HepG2 (cell line): ENCODE results near the gene RIPK1. TPM values are rescaled to one million over a fixed set of nuclear protein-coding genes. Genes with fewer than 3 reads are reported as not detected.

Experiments used
- CREB1 ChIP-seq, 2 experiments: fragments of 450-650 bp in 1 of 2; IDR thresholded peaks; 2 replicates each; pipeline ENCODE4 v1.6.1; 2016 to 2017; ENCODE audit warnings: control low read depth in 1 of 2, mild to moderate bottlenecking in 1 of 2, missing compliant biosample characterization in 1 of 2, missing genetic modification characterization in 1 of 2
- KLF15 ChIP-seq: sonication (generic); formaldehyde crosslinking; IDR thresholded peaks from 2 replicates; pipeline ENCODE4 v1.8.1; 2023; ENCODE audit warnings: borderline replicate concordance, mild to moderate bottlenecking, inconsistent platforms, missing genetic modification reagents, mixed read lengths
- MED13 ChIP-seq: sonication (generic); formaldehyde crosslinking; IDR thresholded peaks from 2 replicates; pipeline ENCODE4 v1.5.0; 2020; ENCODE audit warnings: missing genetic modification reagents
- NKX3-1 ChIP-seq: sonication (generic); formaldehyde crosslinking; IDR thresholded peaks from 2 replicates; pipeline ENCODE4 v1.5.0; 2020; ENCODE audit warnings: missing genetic modification reagents
- POLR2AphosphoS2 ChIP-seq: IDR thresholded peaks from 2 replicates; pipeline ENCODE4 v1.6.1; 2011; ENCODE audit warnings: low read depth, low read length, improper control_type of control experiment
- SPEN ChIP-seq: sonication (generic); formaldehyde crosslinking; IDR thresholded peaks from 2 replicates; pipeline ENCODE4 v1.5.1; 2020; ENCODE audit warnings: low read depth, mild to moderate bottlenecking, missing genetic modification reagents
- XBP1 ChIP-seq: sonication (generic); formaldehyde crosslinking; IDR thresholded peaks from 2 replicates; pipeline ENCODE4 v1.5.0; 2020; ENCODE audit warnings: missing genetic modification reagents
- ZEB1 ChIP-seq: IDR thresholded peaks from 2 replicates; pipeline ENCODE4 v1.6.1; 2012; ENCODE audit warnings: mild to moderate bottlenecking, low read depth, inconsistent platforms; ENCODE audit not compliant: insufficient replicate concordance
- ZFP90 ChIP-seq: sonication (generic); formaldehyde crosslinking; IDR thresholded peaks from 2 replicates; pipeline ENCODE4 v1.8.0; 2022; ENCODE audit warnings: missing genetic modification reagents, mild to moderate bottlenecking, inconsistent platforms, borderline replicate concordance
- ZNF264 ChIP-seq: sonication (generic); formaldehyde crosslinking; IDR thresholded peaks from 2 replicates; pipeline ENCODE4 v1.4.0; 2020; ENCODE audit warnings: missing genetic modification reagents
- polyA plus RNA-seq, 8 experiments: library from polyadenylated mRNA; depleted of rRNA in 3 of 8; stranded (reverse) in 7 of 8; unstranded in 1 of 8; fragments of >200 nt; fragmentation: Illumina TruSeq in 4 of 8; extraction: Trizol in 4 of 8; gene quantifications; 2 replicates each; pipeline versions ENCODE4 v1.2.1 to v1.2.3, GENCODE V29; 2011 to 2016; ENCODE audit warnings: low read depth in 4 of 8, missing spikeins in 1 of 8, mixed read lengths in 1 of 8; ENCODE audit not compliant: insufficient read depth in 1 of 8
- total RNA-seq, 5 experiments: library from RNA; depleted of rRNA; stranded (reverse); fragments of >200 nt; fragmentation: Illumina TruSeq; extraction: Trizol; gene quantifications; 2 replicates each; pipeline ENCODE4 v1.2.3, GENCODE V29; 2016; ENCODE audit warnings: low read depth in 1 of 5
- TF ChIP-seq, protein P1 (sequence below): sonication (generic); formaldehyde crosslinking; IDR thresholded peaks from 2 replicates; pipeline ENCODE4 v1.9.0; 2022; ENCODE audit warnings: low read depth, missing genetic modification reagents
- TF ChIP-seq, protein P2 (sequence below): sonication (generic); formaldehyde crosslinking; IDR thresholded peaks from one replicate; pipeline ENCODE4 v1.5.1; 2020; ENCODE audit warnings: mild to moderate bottlenecking, missing genetic modification reagents; ENCODE audit errors: not compliant biosample characterization
- TF ChIP-seq, protein P3 (sequence below): sonication (generic); formaldehyde crosslinking; IDR thresholded peaks from 2 replicates; pipeline ENCODE4 v1.4.0; 2020; ENCODE audit warnings: missing genetic modification reagents
- TF ChIP-seq, protein P4 (sequence below): sonication (generic); formaldehyde crosslinking; IDR thresholded peaks from 2 replicates; pipeline ENCODE4 v1.8.0; 2022; ENCODE audit warnings: low read depth, missing genetic modification reagents

RIPK1 gene
- total and polyA plus RNA-seq, 2 of the 13 experiments (the other 11 are each of a cell fraction or from before 2014, with no cell fraction given) = 9.0 to 10.3 TPM

DNA sequence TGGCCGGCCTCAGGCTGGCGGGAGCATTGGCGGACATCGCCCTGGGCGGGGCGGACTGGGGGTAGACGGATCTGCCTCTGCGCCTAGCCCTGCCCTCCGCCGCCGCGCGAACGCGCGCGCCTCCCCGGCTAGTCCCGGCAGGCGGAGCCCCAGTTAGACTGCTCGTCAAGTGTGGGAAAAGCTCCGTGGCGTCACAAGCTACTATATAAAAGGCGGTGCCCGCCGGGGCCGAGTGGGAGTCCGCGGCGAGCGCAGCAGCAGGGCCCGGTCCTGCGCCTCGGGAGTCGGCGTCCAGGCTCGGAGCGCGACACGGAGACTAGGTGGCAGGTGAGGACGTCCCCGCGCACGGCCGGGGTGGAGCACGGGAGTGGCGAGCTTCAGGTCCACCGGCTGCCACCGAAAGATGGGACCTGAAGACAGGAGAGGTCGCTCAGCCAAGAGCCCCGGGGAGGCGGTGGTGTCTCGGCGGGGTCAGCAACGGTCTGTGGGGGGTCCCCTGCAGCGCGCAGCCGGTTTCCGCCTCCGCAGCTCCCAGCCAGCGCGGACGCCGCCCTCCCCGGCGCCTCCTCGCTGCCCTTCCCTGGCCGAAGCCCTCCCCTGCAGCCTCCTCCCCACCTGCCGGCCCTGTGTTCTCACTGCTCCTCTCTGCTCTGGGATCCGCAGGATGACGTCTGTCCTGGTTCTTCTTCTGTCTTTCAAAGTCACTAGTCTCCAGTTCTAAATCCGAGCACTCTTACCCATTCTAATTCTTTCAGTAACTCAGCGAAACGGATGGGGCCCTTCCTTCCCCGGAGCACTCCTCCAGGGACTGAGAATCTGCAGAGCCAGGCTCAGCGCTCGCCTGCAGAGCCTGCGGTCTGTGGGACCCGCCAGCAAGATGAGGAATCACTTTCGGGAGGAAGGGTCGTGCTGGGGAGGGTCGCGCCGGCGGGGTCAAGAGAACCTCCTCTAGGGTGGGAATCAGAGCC is 4.3 kb upstream of the RIPK1 start (continued):
- peak; percentile 15; the same call in 1 of the 2 replicates for TF ChIP-seq ZFP90 (CRISPR knock-in tag)
- peak; percentile 84 for TF ChIP-seq ZEB1
- TF ChIP-seq SPEN (CRISPR knock-in tag) = peak; percentile 83
- TF ChIP-seq POLR2AphosphoS2 = no peak
- TF ChIP-seq, protein P1, sequence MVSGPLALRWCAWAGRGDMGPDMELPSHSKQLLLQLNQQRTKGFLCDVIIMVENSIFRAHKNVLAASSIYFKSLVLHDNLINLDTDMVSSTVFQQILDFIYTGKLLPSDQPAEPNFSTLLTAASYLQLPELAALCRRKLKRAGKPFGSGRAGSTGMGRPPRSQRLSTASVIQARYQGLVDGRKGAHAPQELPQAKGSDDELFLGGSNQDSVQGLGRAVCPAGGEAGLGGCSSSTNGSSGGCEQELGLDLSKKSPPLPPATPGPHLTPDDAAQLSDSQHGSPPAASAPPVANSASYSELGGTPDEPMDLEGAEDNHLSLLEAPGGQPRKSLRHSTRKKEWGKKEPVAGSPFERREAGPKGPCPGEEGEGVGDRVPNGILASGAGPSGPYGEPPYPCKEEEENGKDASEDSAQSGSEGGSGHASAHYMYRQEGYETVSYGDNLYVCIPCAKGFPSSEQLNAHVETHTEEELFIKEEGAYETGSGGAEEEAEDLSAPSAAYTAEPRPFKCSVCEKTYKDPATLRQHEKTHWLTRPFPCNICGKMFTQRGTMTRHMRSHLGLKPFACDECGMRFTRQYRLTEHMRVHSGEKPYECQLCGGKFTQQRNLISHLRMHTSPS (CRISPR knock-in tag) = peak; percentile 58
- TF ChIP-seq, protein P2, sequence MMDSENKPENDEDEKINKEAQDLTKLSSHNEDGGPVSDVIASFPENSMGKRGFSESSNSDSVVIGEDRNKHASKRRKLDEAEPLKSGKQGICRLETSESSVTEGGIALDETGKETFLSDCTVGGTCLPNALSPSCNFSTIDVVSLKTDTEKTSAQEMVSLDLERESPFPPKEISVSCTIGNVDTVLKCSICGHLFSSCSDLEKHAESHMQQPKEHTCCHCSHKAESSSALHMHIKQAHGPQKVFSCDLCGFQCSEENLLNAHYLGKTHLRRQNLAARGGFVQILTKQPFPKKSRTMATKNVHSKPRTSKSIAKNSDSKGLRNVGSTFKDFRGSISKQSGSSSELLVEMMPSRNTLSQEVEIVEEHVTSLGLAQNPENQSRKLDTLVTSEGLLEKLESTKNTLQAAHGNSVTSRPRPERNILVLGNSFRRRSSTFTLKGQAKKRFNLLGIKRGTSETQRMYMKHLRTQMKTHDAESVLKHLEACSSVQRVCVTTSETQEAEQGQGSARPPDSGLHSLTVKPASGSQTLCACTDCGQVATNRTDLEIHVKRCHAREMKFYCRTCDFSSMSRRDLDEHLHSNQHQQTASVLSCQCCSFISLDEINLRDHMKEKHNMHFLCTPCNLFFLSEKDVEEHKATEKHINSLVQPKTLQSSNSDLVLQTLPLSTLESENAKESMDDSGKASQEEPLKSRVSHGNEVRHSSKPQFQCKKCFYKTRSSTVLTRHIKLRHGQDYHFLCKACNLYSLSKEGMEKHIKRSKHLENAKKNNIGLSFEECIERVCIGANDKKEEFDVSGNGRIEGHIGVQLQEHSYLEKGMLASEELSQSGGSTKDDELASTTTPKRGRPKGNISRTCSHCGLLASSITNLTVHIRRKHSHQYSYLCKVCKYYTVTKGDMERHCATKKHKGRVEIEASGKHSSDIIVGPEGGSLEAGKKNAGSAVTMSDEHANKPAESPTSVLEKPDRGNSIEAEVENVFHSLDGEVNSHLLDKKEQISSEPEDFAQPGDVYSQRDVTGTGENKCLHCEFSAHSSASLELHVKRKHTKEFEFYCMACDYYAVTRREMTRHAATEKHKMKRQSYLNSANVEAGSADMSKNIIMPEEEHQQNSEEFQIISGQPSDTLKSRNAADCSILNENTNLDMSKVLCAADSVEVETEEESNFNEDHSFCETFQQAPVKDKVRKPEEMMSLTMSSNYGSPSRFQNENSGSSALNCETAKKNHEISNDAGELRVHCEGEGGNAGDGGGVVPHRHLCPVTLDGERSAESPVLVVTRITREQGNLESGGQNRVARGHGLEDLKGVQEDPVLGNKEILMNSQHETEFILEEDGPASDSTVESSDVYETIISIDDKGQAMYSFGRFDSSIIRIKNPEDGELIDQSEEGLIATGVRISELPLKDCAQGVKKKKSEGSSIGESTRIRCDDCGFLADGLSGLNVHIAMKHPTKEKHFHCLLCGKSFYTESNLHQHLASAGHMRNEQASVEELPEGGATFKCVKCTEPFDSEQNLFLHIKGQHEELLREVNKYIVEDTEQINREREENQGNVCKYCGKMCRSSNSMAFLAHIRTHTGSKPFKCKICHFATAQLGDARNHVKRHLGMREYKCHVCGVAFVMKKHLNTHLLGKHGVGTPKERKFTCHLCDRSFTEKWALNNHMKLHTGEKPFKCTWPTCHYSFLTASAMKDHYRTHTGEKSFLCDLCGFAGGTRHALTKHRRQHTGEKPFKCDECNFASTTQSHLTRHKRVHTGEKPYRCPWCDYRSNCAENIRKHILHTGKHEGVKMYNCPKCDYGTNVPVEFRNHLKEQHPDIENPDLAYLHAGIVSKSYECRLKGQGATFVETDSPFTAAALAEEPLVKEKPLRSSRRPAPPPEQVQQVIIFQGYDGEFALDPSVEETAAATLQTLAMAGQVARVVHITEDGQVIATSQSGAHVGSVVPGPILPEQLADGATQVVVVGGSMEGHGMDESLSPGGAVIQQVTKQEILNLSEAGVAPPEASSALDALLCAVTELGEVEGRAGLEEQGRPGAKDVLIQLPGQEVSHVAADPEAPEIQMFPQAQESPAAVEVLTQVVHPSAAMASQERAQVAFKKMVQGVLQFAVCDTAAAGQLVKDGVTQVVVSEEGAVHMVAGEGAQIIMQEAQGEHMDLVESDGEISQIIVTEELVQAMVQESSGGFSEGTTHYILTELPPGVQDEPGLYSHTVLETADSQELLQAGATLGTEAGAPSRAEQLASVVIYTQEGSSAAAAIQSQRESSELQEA (CRISPR knock-in tag) = peak; percentile 70
- peak; percentile 38; the same call in 1 of the 2 replicates for TF ChIP-seq CREB1 (IDR thresholded peaks at IDR 0.05)
- TF ChIP-seq CREB1 (CRISPR knock-in tag; IDR thresholded peaks at IDR 0.05) = no peak
- TF ChIP-seq, protein P3, sequence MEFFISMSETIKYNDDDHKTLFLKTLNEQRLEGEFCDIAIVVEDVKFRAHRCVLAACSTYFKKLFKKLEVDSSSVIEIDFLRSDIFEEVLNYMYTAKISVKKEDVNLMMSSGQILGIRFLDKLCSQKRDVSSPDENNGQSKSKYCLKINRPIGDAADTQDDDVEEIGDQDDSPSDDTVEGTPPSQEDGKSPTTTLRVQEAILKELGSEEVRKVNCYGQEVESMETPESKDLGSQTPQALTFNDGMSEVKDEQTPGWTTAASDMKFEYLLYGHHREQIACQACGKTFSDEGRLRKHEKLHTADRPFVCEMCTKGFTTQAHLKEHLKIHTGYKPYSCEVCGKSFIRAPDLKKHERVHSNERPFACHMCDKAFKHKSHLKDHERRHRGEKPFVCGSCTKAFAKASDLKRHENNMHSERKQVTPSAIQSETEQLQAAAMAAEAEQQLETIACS = peak; percentile 93
- peak; percentile 60; the same call in 1 of the 2 replicates for TF ChIP-seq NKX3-1 (CRISPR knock-in tag)
- TF ChIP-seq MED13 = peak; percentile 43; the same call in 1 of the 2 replicates
- peak; percentile 33; the same call in 1 of the 2 replicates for TF ChIP-seq ZNF264 (CRISPR knock-in tag)
- TF ChIP-seq KLF15 (CRISPR knock-in tag) = peak; percentile 34; the same call in 1 of the 2 replicates
- TF ChIP-seq, protein P4, sequence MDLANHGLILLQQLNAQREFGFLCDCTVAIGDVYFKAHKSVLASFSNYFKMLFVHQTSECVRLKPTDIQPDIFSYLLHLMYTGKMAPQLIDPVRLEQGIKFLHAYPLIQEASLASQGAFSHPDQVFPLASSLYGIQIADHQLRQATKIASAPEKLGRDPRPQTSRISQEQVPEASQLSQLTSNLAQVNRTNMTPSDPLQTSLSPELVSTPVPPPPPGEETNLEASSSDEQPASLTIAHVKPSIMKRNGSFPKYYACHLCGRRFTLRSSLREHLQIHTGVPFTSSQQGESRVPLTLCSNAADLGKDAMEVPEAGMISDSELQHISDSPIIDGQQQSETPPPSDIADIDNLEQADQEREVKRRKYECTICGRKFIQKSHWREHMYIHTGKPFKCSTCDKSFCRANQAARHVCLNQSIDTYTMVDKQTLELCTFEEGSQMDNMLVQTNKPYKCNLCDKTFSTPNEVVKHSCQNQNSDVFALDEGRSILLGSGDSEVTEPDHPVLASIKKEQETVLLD (CRISPR knock-in tag) = 0 out of 2 replicates have a peak, but pooled peaks have one; percentile 62
- TF ChIP-seq XBP1 (CRISPR knock-in tag) = no peak
